SK-N-SH treated with all-trans-retinoic acid at 6 μM for 48 hours (cell line): ENCODE data around the gene TMEM125.

ENCODE experiments used
- ATAC-seq: fragments of 200-7000 bp; cut with Tn5 transposase; 3 replicates; pipeline ENCODE4 v1.9.1; 2020; ENCODE audit warnings: mild to moderate bottlenecking, moderate library complexity
- ARNTL ChIP-seq: fragments of 450-650 bp; formaldehyde crosslinking; IDR thresholded peaks from 2 replicates; pipeline ENCODE4 v1.5.0; 2020; ENCODE audit warnings: low read depth, mild to moderate bottlenecking, moderate library complexity, borderline replicate concordance
- BACH2 ChIP-seq: fragments of 250-450 bp; sonication (Bioruptor Pico); IDR thresholded peaks from 2 replicates; pipeline ENCODE4 v1.9.0; 2021; ENCODE audit warnings: mild to moderate bottlenecking, borderline replicate concordance
- CSDC2 ChIP-seq: fragments of 250-450 bp; sonication (Bioruptor Pico); IDR thresholded peaks from 2 replicates; pipeline ENCODE4 v1.5.0; 2020; ENCODE audit warnings: mild to moderate bottlenecking, moderate library complexity
- GLIS3 ChIP-seq: fragments of 250-450 bp; sonication (Bioruptor Pico); IDR thresholded peaks from 2 replicates; pipeline ENCODE4 v1.5.0; 2020; ENCODE audit warnings: mild to moderate bottlenecking, moderate library complexity
- ISL1 ChIP-seq: fragments of 250-450 bp; sonication (Bioruptor Pico); IDR thresholded peaks from 2 replicates; pipeline ENCODE4 v2.1.2; 2022; ENCODE audit warnings: mild to moderate bottlenecking, moderate library complexity
- OSR1 ChIP-seq: fragments of 250-450 bp; sonication (Bioruptor Pico); IDR thresholded peaks from 2 replicates; pipeline ENCODE4 v1.8.0; 2022; ENCODE audit warnings: moderate library complexity, mild to moderate bottlenecking, inconsistent platforms
- PPARA ChIP-seq: fragments of 250-450 bp; sonication (Bioruptor Pico); IDR thresholded peaks from 2 replicates; pipeline ENCODE4 v1.5.0; 2020; ENCODE audit warnings: mild to moderate bottlenecking, borderline replicate concordance
- RARB ChIP-seq: fragments of 250-450 bp; sonication (Bioruptor Pico); IDR thresholded peaks from 2 replicates; pipeline ENCODE4 v1.8.0; 2021; ENCODE audit warnings: mild to moderate bottlenecking, moderate library complexity
- SNAI2 ChIP-seq: fragments of 250-450 bp; sonication (Bioruptor Pico); IDR thresholded peaks from 2 replicates; pipeline ENCODE4 v1.5.0; 2020; ENCODE audit warnings: mild to moderate bottlenecking, moderate library complexity
- TCF4 ChIP-seq: fragments of 250-450 bp; sonication (Bioruptor Pico); IDR thresholded peaks from 2 replicates; pipeline ENCODE4 v1.8.0; 2021; ENCODE audit warnings: mild to moderate bottlenecking, moderate library complexity, borderline replicate concordance
- TOX ChIP-seq: fragments of 250-450 bp; sonication (Bioruptor Pico); IDR thresholded peaks from 2 replicates; pipeline ENCODE4 v1.8.0; 2021; ENCODE audit warnings: mild to moderate bottlenecking, moderate library complexity, borderline replicate concordance
- ZC3H10 ChIP-seq: fragments of 250-450 bp; sonication (Bioruptor Pico); IDR thresholded peaks from 2 replicates; pipeline ENCODE4 v1.5.1; 2021; ENCODE audit warnings: mild to moderate bottlenecking, moderate library complexity
- ZFP3 ChIP-seq: fragments of 250-450 bp; sonication (Bioruptor Pico); IDR thresholded peaks from 2 replicates; pipeline ENCODE4 v1.5.0; 2020; ENCODE audit warnings: mild to moderate bottlenecking, moderate library complexity
- ZFP30 ChIP-seq: fragments of 450-650 bp; formaldehyde crosslinking; IDR thresholded peaks from 2 replicates; pipeline ENCODE4 v1.5.0; 2022; ENCODE audit warnings: mild to moderate bottlenecking, moderate library complexity
- ZNF565 ChIP-seq: fragments of 450-650 bp; formaldehyde crosslinking; conservative IDR thresholded peaks from 2 replicates; pipeline ENCODE4 v1.5.0; 2020; ENCODE audit warnings: low read depth, mild to moderate bottlenecking, moderate library complexity
- ZNF70 ChIP-seq: fragments of 450-650 bp; formaldehyde crosslinking; IDR thresholded peaks from 2 replicates; pipeline ENCODE4 v1.5.0; 2020; ENCODE audit warnings: mild to moderate bottlenecking, moderate library complexity
- ZNF8 ChIP-seq: fragments of 450-650 bp; formaldehyde crosslinking; IDR thresholded peaks from 2 replicates; pipeline ENCODE4 v1.5.0; 2020; ENCODE audit warnings: mild to moderate bottlenecking, moderate library complexity
- TF ChIP-seq, protein P1 (sequence below): fragments of 250-450 bp; sonication (Bioruptor Pico); IDR thresholded peaks from 2 replicates; pipeline ENCODE4 v1.5.1; 2020; ENCODE audit warnings: low read depth, mild to moderate bottlenecking, moderate library complexity
- TF ChIP-seq, protein P2 (sequence below): fragments of 250-450 bp; sonication (Bioruptor Pico); IDR thresholded peaks from 2 replicates; pipeline ENCODE4 v1.5.1; 2021; ENCODE audit warnings: mild to moderate bottlenecking, moderate library complexity
- TF ChIP-seq, protein P3 (sequence below): fragments of 250-450 bp; sonication (Bioruptor Pico); IDR thresholded peaks from 2 replicates; pipeline ENCODE4 v1.8.0; 2021; ENCODE audit warnings: low read depth, mild to moderate bottlenecking, moderate library complexity, borderline replicate concordance
- TF ChIP-seq, protein P4 (sequence below): fragments of 250-450 bp; sonication (Bioruptor Pico); IDR thresholded peaks from 2 replicates; pipeline ENCODE4 v1.5.0; 2020; ENCODE audit warnings: mild to moderate bottlenecking, moderate library complexity
- TF ChIP-seq, protein P5 (sequence below): fragments of 250-450 bp; sonication (Bioruptor Pico); IDR thresholded peaks from 2 replicates; pipeline ENCODE4 v1.8.0; 2020; ENCODE audit warnings: mild to moderate bottlenecking, moderate library complexity, borderline replicate concordance

The TMEM125 gene

DNA sequence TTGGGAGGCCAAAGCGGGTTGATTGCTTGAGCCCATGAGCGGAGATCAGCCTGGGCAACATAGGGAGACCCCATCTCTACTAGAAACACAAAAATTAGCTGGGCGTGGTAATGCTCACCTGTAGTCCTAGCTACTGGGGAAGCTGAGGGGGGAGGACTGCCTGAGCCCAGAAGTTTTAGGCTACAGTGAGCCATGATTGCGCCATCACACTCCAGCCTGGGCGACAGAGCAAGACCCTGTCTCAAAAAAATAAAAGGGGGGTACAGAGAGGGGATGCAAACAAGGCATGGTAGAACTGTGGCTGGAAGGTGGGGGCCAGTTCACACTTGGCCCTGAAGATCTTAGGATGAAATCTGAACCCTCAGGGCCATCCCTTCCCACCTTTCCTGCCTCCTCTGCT is 16.8 kb downstream of the TMEM125 start:
- ATAC-seq: no peak
- TF ChIP-seq, protein P1, sequence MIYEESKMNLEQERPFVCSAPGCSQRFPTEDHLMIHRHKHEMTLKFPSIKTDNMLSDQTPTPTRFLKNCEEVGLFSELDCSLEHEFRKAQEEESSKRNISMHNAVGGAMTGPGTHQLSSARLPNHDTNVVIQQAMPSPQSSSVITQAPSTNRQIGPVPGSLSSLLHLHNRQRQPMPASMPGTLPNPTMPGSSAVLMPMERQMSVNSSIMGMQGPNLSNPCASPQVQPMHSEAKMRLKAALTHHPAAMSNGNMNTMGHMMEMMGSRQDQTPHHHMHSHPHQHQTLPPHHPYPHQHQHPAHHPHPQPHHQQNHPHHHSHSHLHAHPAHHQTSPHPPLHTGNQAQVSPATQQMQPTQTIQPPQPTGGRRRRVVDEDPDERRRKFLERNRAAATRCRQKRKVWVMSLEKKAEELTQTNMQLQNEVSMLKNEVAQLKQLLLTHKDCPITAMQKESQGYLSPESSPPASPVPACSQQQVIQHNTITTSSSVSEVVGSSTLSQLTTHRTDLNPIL (CRISPR knock-in tag): no peak
- no peak for TF ChIP-seq BACH2 (CRISPR knock-in tag)
- TF ChIP-seq ZNF565 (CRISPR knock-in tag): no peak
- TF ChIP-seq ZNF8 (CRISPR knock-in tag): no peak
- no peak for TF ChIP-seq CSDC2 (CRISPR knock-in tag)
- no peak for TF ChIP-seq ISL1 (CRISPR knock-in tag)
- TF ChIP-seq, protein P2, sequence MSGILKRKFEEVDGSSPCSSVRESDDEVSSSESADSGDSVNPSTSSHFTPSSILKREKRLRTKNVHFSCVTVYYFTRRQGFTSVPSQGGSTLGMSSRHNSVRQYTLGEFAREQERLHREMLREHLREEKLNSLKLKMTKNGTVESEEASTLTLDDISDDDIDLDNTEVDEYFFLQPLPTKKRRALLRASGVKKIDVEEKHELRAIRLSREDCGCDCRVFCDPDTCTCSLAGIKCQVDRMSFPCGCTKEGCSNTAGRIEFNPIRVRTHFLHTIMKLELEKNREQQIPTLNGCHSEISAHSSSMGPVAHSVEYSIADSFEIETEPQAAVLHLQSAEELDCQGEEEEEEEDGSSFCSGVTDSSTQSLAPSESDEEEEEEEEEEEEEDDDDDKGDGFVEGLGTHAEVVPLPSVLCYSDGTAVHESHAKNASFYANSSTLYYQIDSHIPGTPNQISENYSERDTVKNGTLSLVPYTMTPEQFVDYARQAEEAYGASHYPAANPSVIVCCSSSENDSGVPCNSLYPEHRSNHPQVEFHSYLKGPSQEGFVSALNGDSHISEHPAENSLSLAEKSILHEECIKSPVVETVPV: no peak
- TF ChIP-seq TCF4 (CRISPR knock-in tag): no peak
- no peak for TF ChIP-seq GLIS3
- TF ChIP-seq ZC3H10 (CRISPR knock-in tag): no peak
- no peak for TF ChIP-seq PPARA (CRISPR knock-in tag)
- no peak for TF ChIP-seq SNAI2 (CRISPR knock-in tag)
- no peak for TF ChIP-seq ZFP3 (CRISPR knock-in tag)
- TF ChIP-seq, protein P3, sequence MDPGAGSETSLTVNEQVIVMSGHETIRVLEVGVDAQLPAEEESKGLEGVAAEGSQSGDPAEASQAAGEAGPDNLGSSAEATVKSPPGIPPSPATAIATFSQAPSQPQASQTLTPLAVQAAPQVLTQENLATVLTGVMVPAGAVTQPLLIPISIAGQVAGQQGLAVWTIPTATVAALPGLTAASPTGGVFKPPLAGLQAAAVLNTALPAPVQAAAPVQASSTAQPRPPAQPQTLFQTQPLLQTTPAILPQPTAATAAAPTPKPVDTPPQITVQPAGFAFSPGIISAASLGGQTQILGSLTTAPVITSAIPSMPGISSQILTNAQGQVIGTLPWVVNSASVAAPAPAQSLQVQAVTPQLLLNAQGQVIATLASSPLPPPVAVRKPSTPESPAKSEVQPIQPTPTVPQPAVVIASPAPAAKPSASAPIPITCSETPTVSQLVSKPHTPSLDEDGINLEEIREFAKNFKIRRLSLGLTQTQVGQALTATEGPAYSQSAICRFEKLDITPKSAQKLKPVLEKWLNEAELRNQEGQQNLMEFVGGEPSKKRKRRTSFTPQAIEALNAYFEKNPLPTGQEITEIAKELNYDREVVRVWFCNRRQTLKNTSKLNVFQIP (CRISPR knock-in tag): no peak
- no peak for TF ChIP-seq ZFP30 (CRISPR knock-in tag)
- no peak for TF ChIP-seq ZNF70 (CRISPR knock-in tag)
- no peak for TF ChIP-seq ARNTL (CRISPR knock-in tag)
- no peak for TF ChIP-seq TOX (CRISPR knock-in tag)
- TF ChIP-seq, protein P4, sequence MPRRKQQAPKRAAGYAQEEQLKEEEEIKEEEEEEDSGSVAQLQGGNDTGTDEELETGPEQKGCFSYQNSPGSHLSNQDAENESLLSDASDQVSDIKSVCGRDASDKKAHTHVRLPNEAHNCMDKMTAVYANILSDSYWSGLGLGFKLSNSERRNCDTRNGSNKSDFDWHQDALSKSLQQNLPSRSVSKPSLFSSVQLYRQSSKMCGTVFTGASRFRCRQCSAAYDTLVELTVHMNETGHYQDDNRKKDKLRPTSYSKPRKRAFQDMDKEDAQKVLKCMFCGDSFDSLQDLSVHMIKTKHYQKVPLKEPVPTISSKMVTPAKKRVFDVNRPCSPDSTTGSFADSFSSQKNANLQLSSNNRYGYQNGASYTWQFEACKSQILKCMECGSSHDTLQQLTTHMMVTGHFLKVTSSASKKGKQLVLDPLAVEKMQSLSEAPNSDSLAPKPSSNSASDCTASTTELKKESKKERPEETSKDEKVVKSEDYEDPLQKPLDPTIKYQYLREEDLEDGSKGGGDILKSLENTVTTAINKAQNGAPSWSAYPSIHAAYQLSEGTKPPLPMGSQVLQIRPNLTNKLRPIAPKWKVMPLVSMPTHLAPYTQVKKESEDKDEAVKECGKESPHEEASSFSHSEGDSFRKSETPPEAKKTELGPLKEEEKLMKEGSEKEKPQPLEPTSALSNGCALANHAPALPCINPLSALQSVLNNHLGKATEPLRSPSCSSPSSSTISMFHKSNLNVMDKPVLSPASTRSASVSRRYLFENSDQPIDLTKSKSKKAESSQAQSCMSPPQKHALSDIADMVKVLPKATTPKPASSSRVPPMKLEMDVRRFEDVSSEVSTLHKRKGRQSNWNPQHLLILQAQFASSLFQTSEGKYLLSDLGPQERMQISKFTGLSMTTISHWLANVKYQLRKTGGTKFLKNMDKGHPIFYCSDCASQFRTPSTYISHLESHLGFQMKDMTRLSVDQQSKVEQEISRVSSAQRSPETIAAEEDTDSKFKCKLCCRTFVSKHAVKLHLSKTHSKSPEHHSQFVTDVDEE (CRISPR knock-in tag): no peak

DNA sequence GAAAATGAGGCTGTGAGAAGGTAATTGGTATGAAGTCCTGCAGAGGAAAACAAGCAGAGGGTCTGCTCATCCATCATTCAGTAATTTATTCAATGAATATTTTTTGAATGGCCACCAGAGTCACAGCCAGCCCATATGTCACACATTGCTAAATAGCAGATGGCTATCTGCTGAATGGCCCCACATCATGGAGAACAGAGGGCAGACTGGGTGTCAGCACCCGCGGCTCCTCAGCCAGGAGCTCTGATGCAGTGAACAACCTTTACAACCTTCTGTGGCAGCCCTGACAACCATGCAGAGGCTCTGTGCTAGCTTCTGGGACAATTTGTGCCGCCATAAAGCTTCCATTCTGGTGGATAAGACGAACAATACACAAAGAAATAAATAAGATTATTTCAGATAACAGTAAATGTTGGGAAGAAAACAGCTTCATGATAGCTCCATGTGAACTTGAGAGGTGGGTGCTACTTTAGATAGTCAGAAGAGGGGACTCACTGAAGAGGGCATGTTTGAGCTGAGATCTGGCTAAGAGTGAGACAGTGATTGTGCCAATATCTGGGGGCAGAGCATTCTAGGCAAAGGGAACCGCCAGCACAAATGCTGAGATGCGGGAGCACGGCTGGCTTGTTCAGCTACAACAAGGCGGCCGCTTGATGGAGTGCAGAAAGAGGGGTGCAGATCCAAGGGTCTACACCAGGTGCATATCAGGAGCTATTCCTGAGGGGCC is 18.4 kb downstream of the TMEM125 start:
- ATAC-seq: no peak
- TF ChIP-seq ARNTL (CRISPR knock-in tag): no peak
- TF ChIP-seq ZNF565 (CRISPR knock-in tag): no peak
- no peak for TF ChIP-seq ISL1 (CRISPR knock-in tag)
- TF ChIP-seq, protein P5, sequence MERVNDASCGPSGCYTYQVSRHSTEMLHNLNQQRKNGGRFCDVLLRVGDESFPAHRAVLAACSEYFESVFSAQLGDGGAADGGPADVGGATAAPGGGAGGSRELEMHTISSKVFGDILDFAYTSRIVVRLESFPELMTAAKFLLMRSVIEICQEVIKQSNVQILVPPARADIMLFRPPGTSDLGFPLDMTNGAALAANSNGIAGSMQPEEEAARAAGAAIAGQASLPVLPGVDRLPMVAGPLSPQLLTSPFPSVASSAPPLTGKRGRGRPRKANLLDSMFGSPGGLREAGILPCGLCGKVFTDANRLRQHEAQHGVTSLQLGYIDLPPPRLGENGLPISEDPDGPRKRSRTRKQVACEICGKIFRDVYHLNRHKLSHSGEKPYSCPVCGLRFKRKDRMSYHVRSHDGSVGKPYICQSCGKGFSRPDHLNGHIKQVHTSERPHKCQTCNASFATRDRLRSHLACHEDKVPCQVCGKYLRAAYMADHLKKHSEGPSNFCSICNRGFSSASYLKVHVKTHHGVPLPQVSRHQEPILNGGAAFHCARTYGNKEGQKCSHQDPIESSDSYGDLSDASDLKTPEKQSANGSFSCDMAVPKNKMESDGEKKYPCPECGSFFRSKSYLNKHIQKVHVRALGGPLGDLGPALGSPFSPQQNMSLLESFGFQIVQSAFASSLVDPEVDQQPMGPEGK (CRISPR knock-in tag): no peak
- TF ChIP-seq TCF4 (CRISPR knock-in tag): no peak
- TF ChIP-seq ZNF70 (CRISPR knock-in tag): no peak
- TF ChIP-seq TOX (CRISPR knock-in tag): no peak
- TF ChIP-seq ZC3H10 (CRISPR knock-in tag): no peak
- TF ChIP-seq, protein P4 (CRISPR knock-in tag): no peak
- no peak for TF ChIP-seq PPARA (CRISPR knock-in tag)
- TF ChIP-seq SNAI2 (CRISPR knock-in tag): no peak
- TF ChIP-seq OSR1: no peak
- TF ChIP-seq, protein P3 (CRISPR knock-in tag): no peak
- TF ChIP-seq ZFP3 (CRISPR knock-in tag): no peak
- TF ChIP-seq ZFP30 (CRISPR knock-in tag): no peak
- TF ChIP-seq RARB: no peak
- no peak for TF ChIP-seq ZNF8 (CRISPR knock-in tag)
